DMS153 (cell line): Measurements from ENCODE around the gene GSTO2.
A peak's percentile ranks its signal among the peaks of the same experiment; 100 is the strongest.

Experiments
- DNase-seq: peaks from one replicate; lab custom pipeline; 2025; lab: John Stamatoyannopoulos, UW

GSTO2 gene

GRCh38 chr10:104253606-104254410, 15.2 kb upstream of the GSTO2 start:
- DNase-seq: no peak

GRCh38 chr10:104254493-104255310, 14.3 kb upstream of the GSTO2 start, which contains the start of gene GSTO1:
Gene GSTO1, plus strand, starts transcription at chr10:104254892. Its CDS starts 37 bp downstream, at chr10:104254929.
- DNase-seq: peak; percentile 26

GRCh38 chr10:104255311-104255981, 13.5 kb upstream of the GSTO2 start:
- no peak for DNase-seq

- no peak for DNase-seq
Observed at GRCh38 chr10:104256335-104256961, 12.5 kb upstream of the GSTO2 start.

GRCh38 chr10:104257235-104257634, 11.7 kb upstream of the GSTO2 start:
- no peak for DNase-seq

- DNase-seq: no peak
Observed at GRCh38 chr10:104258209-104258608, 10.8 kb upstream of the GSTO2 start.

GRCh38 chr10:104259456-104259855, 9.5 kb upstream of the GSTO2 start:
- no peak for DNase-seq

- no peak for DNase-seq
Observed at GRCh38 chr10:104259999-104260774, 8.8 kb upstream of the GSTO2 start.

GRCh38 chr10:104260775-104261115, 8.2 kb upstream of the GSTO2 start:
- no peak for DNase-seq

- DNase-seq: no peak
Observed at GRCh38 chr10:104262055-104262454, 6.9 kb upstream of the GSTO2 start.

GRCh38 chr10:104264783-104265182, 4.2 kb upstream of the GSTO2 start:
- no peak for DNase-seq

- DNase-seq: no peak
Observed at GRCh38 chr10:104267721-104268404, 1.1 kb upstream of the GSTO2 start.

- DNase-seq: no peak
Observed at GRCh38 chr10:104268405-104268712, 625 bp upstream of the GSTO2 start.

- no peak for DNase-seq
Observed at GRCh38 chr10:104273286-104273685, 4.3 kb downstream of the GSTO2 start.

- no peak for DNase-seq
Observed at GRCh38 chr10:104273899-104274575, 5.1 kb downstream of the GSTO2 start.

GRCh38 chr10:104274762-104275721, 6.1 kb downstream of the GSTO2 start:
- DNase-seq: no peak

- no peak for DNase-seq
Observed at GRCh38 chr10:104276192-104276591, 7.2 kb downstream of the GSTO2 start.

- DNase-seq: peak; percentile 76
Observed at GRCh38 chr10:104277785-104278184, 8.8 kb downstream of the GSTO2 start.

- DNase-seq: no peak
Observed at GRCh38 chr10:104279550-104280259, 10.7 kb downstream of the GSTO2 start.
